K562 (cell line): ENCODE data around the gene SENP3. TPM values are rescaled to one million over a fixed set of nuclear protein-coding genes. Genes with fewer than 3 reads are reported as not detected.

ENCODE experiments used
- ATAC-seq: fragments of 200-7000 bp; cut with Tn5 transposase; 3 replicates; pipeline ENCODE4 v1.9.1; 2020; ENCODE audit warnings: moderate library complexity
- BruUV-seq: library from RNA; stranded (reverse); fragments of 400-500 nt; replicated peaks from 2 replicates; lab custom pipeline; 2021; lab: Mats Ljungman, UMichigan
- CTCF ChIA-PET: fragments of 300-600 bp; formaldehyde crosslinking; extraction: SDS; loops from one replicate; lab custom pipeline; 2021; ENCODE audit warnings: low intra/inter-chr PET ratio; lab: Yijun Ruan, JAX
- POLR2A ChIA-PET: fragments of 300-600, 350-650 bp; sonication (Branson Sonifier 250); formaldehyde crosslinking; extraction: SDS; loops from one replicate; lab custom pipeline; 2021; ENCODE audit warnings: antibody characterized with exemption, inconsistent platforms; lab: Yijun Ruan, JAX
- DNase-seq, 4 experiments: peaks; one replicate each; pipeline versions ENCODE4 v3.0.0 to v3.0.0-alpha.2; 2011 to 2018; ENCODE audit warnings: low spot score in 3 of 4, mixed read lengths in 3 of 4; ENCODE audit errors: extremely low read depth in 1 of 4
- FAIRE-seq: peaks from 2 replicates; lab custom pipeline; 2011; peaks lifted over from hg19 to GRCh38; lab: Jason Lieb, UNC
- H2AFZ ChIP-seq: 2 replicates; pipeline ENCODE4 v1.6.0; 2011; ENCODE audit warnings: low read depth, low read length, control low read depth, inconsistent platforms
- H3K27ac ChIP-seq: fragments of 200-600 bp; 3 replicates; pipeline ENCODE4 v1.8.0; 2011; ENCODE audit warnings: low read depth, mild to moderate bottlenecking, control low read depth, inconsistent platforms, low read length, moderate library complexity, mixed read lengths; ENCODE audit errors: extremely low read depth
- H3K27me3 ChIP-seq, 2 experiments: fragments of 300-600 bp in 1 of 2; 2 replicates in 1 of 2; 3 replicates in 1 of 2; pipeline versions ENCODE4 v1.6.0 to v1.8.0; 2011; ENCODE audit warnings: inconsistent platforms in 2 of 2, low read length in 2 of 2, mild to moderate bottlenecking in 1 of 2, mixed read lengths in 1 of 2, moderate library complexity in 1 of 2; ENCODE audit not compliant: control insufficient read depth in 2 of 2, insufficient read depth in 2 of 2
- H3K36me3 ChIP-seq: fragments of 300-600 bp; 3 replicates; pipeline ENCODE4 v1.8.0; 2011; ENCODE audit warnings: mild to moderate bottlenecking, low read length, inconsistent platforms; ENCODE audit not compliant: control insufficient read depth, insufficient read depth
- H3K4me1 ChIP-seq, 2 experiments: fragments of 200-600 bp in 1 of 2; replicated peaks in 1 of 2; 2 replicates in 1 of 2; 3 replicates in 1 of 2; pipeline versions ENCODE4 v1.5.1 to v1.8.0; 2011; ENCODE audit warnings: inconsistent platforms in 2 of 2, low read length in 2 of 2, mild to moderate bottlenecking in 1 of 2, mixed read lengths in 1 of 2, moderate library complexity in 1 of 2; ENCODE audit not compliant: control insufficient read depth in 2 of 2, insufficient read depth in 2 of 2
- H3K4me2 ChIP-seq: 2 replicates; pipeline ENCODE4 v1.6.1; 2011; ENCODE audit warnings: low read length, control low read depth, inconsistent platforms, mixed read lengths; ENCODE audit not compliant: insufficient read depth
- H3K4me3 ChIP-seq: fragments of 200-600 bp; sonication (generic), shearing (Covaris generic); 2 replicates; pipeline ENCODE4 v1.5.1; 2016; ENCODE audit warnings: control low read depth, inconsistent platforms
- H3K79me2 ChIP-seq: fragments of 200-600 bp; 3 replicates; pipeline ENCODE4 v1.8.0; 2011; ENCODE audit warnings: low read length, inconsistent platforms; ENCODE audit not compliant: control insufficient read depth, insufficient read depth
- H3K9ac ChIP-seq, 2 experiments: 2 replicates each; pipeline versions ENCODE4 v1.6.0 to v1.6.1; 2011; ENCODE audit warnings: low read depth in 2 of 2, low read length in 2 of 2, control low read depth in 1 of 2, inconsistent platforms in 1 of 2, mild to moderate bottlenecking in 1 of 2, mixed read lengths in 1 of 2; ENCODE audit not compliant: insufficient read depth in 1 of 2
- H3K9me1 ChIP-seq: one replicate; pipeline ENCODE4 v1.6.0; 2011; ENCODE audit warnings: inconsistent platforms, mild to moderate bottlenecking, low read length, moderate library complexity; ENCODE audit not compliant: control insufficient read depth, insufficient read depth
- H3K9me3 ChIP-seq: replicated peaks from 2 replicates; pipeline ENCODE4 v1.5.1; 2011; ENCODE audit warnings: low read depth, low read length, inconsistent platforms; ENCODE audit not compliant: control insufficient read depth, insufficient read depth
- H4K20me1 ChIP-seq: replicated peaks from 2 replicates; pipeline ENCODE4 v1.6.1; 2011; ENCODE audit warnings: low read length, inconsistent platforms, mixed read lengths; ENCODE audit not compliant: control insufficient read depth, insufficient read depth
- FOXP1 ChIP-seq: sonication (generic); formaldehyde crosslinking; IDR thresholded peaks from 2 replicates; pipeline ENCODE4 v1.8.0; 2022; ENCODE audit warnings: mild to moderate bottlenecking, missing genetic modification reagents
- KDM5B ChIP-seq: fragments of 200-600 bp; sonication (generic); IDR thresholded peaks from 2 replicates; pipeline ENCODE4 v1.6.1; 2012; ENCODE audit warnings: low read depth, mild to moderate bottlenecking, moderate library complexity, low read length, control low read depth, inconsistent platforms; ENCODE audit not compliant: insufficient replicate concordance
- LEF1 ChIP-seq: fragments of 450-650 bp; IDR thresholded peaks from 2 replicates; pipeline ENCODE4 v1.6.1; 2016; ENCODE audit warnings: mild to moderate bottlenecking
- MCM3 ChIP-seq: fragments of 450-650 bp; IDR thresholded peaks from 2 replicates; pipeline ENCODE4 v1.6.1; 2016
- MLLT1 ChIP-seq, 2 experiments: fragments of 450-650 bp; IDR thresholded peaks; 2 replicates each; pipeline ENCODE4 v1.6.1; 2016
- NR2C2 ChIP-seq, 2 experiments: fragments of 200-800 bp in 1 of 2; sonication (Bioruptor generic) in 1 of 2; sonication (generic) in 1 of 2; formaldehyde crosslinking in 1 of 2; IDR thresholded peaks; 2 replicates each; pipeline versions ENCODE4 v1.6.1 to v1.8.0; 2016 to 2022; ENCODE audit warnings: mild to moderate bottlenecking in 1 of 2, missing compliant biosample characterization in 1 of 2, missing genetic modification characterization in 1 of 2, missing genetic modification reagents in 1 of 2
- POLR2A ChIP-seq: fragments of 450-650 bp; conservative IDR thresholded peaks from 2 replicates; pipeline ENCODE4 v1.6.1; 2016
- POLR2AphosphoS5 ChIP-seq: IDR thresholded peaks from 2 replicates; pipeline ENCODE4 v1.6.1; 2011; ENCODE audit warnings: mild to moderate bottlenecking, low read depth, low read length, moderate library complexity; ENCODE audit not compliant: control insufficient read depth, insufficient read depth
- POLR2B ChIP-seq: fragments of 450-650 bp; IDR thresholded peaks from 2 replicates; pipeline ENCODE4 v1.6.1; 2018; ENCODE audit warnings: low read depth; ENCODE audit not compliant: partially characterized antibody
- POLR2G ChIP-seq: fragments of 200-400 bp; formaldehyde crosslinking; IDR thresholded peaks from 2 replicates; pipeline ENCODE4 v1.6.1; 2017; ENCODE audit warnings: low read depth, mild to moderate bottlenecking, antibody characterized with exemption, low read length, moderate library complexity
- RB1 ChIP-seq: fragments of 450-650 bp; IDR thresholded peaks from 2 replicates; pipeline ENCODE4 v1.6.1; 2017; ENCODE audit warnings: low read depth, mild to moderate bottlenecking
- RBFOX2 ChIP-seq: fragments of 200-400 bp; formaldehyde crosslinking; IDR thresholded peaks from 2 replicates; pipeline ENCODE4 v1.6.1; 2017; ENCODE audit warnings: low read depth, mild to moderate bottlenecking, low read length, moderate library complexity
- SIN3A ChIP-seq, 2 experiments: fragments of 150-350 bp in 1 of 2; IDR thresholded peaks; 2 replicates each; pipeline ENCODE4 v1.6.1; 2011 to 2016; ENCODE audit warnings: borderline replicate concordance in 2 of 2, low read depth in 2 of 2, low read length in 2 of 2, mild to moderate bottlenecking in 2 of 2, moderate library complexity in 2 of 2; ENCODE audit not compliant: control insufficient read depth in 1 of 2
- SUPT5H ChIP-seq: fragments of 450-650 bp; IDR thresholded peaks from 2 replicates; pipeline ENCODE4 v1.6.1; 2016
- TCF7 ChIP-seq: sonication (generic); IDR thresholded peaks from 2 replicates; pipeline ENCODE4 v1.6.1; 2016; ENCODE audit warnings: antibody characterized with exemption, borderline replicate concordance
- XRCC4 ChIP-seq: IDR thresholded peaks from one replicate; pipeline ENCODE4 v1.6.1; 2011; ENCODE audit not compliant: insufficient read depth, insufficient read length; ENCODE audit errors: extremely low read depth
- ZNF707 ChIP-seq: fragments of 250-450 bp; sonication (Bioruptor Pico); conservative IDR thresholded peaks from 2 replicates; pipeline ENCODE4 v1.8.0; 2022; ENCODE audit warnings: inconsistent platforms, mild to moderate bottlenecking, moderate library complexity
- WGBS: fragments of 100-300 bp; shearing (Covaris generic); methylation state at CpG from one replicate; pipeline ENCODE4 v1.1.6; 2016; ENCODE audit warnings: low coverage, mixed read lengths; ENCODE audit not compliant: insufficient coverage; ENCODE audit errors: missing lambda C conversion rate; 5-methylcytosine and 5-hydroxymethylcytosine counted together
- in situ Hi-C: fragments of 300-500 bp; cut with MboI; formaldehyde crosslinking; loops from 4 replicates; pipeline ENCODE4 v1.15.0; 2018; ENCODE audit warnings: inconsistent platforms, mixed read lengths
- intact Hi-C: fragments of 100-400 bp; cut with micrococcal nuclease; formaldehyde crosslinking; loops from 2 replicates; pipeline ENCODE4 v1.14.2; 2022
- polyA plus RNA-seq, 8 experiments: library from polyadenylated mRNA; depleted of rRNA in 4 of 8; stranded (reverse) in 5 of 8; unstranded in 3 of 8; fragments of >200 nt; fragmentation: Nextera tagmentation in 2 of 8; fragmentation: Illumina TruSeq in 1 of 8; extraction: Ambion mirVana in 2 of 8; extraction: Trizol in 1 of 8; gene quantifications; 2 replicates each; pipeline versions ENCODE4 v1.2.1 to v1.2.3, GENCODE V29; 2011 to 2014; ENCODE audit warnings: inconsistent platforms in 1 of 8, missing spikeins in 1 of 8
- total RNA-seq, 7 experiments: library from RNA; depleted of rRNA in 6 of 7; stranded (reverse); fragments of >200 nt in 6 of 7; fragmentation: Illumina TruSeq in 2 of 7; extraction: Trizol in 2 of 7; gene quantifications; 2 replicates each; pipeline versions ENCODE4 v1.2.1 to v1.2.3, GENCODE V29; 2011 to 2021; ENCODE audit warnings: low replicate concordance in 1 of 7

The SENP3 gene
- total and polyA plus RNA-seq, 9 of the 15 experiments (the other 6 are each of a cell fraction or from before 2014, with no cell fraction given): 0.63 to 102 (median 78.8) TPM

GRCh38 chr17:7576432-7576937 is 14.8 kb downstream of the SENP3 start:
- CTCF ChIA-PET: interaction anchor here (0.7 kb wide), 1 partner anchor 220 kb away, joined by 3 read pairs; no protein-coding TSS in a partner anchor

More at GRCh38 chr17:7576432-7576937, 14.8 kb downstream of the SENP3 start:
- BruUV-seq: no TSS peak
- Histone ChIP-seq H3K4me3 (no peak overlapping the region), H3K27ac (no peak overlapping the region; the same call in 1 of the 3 replicates), H3K4me2 (no peak overlapping the region), H3K79me2 (peaks cover 80% of the 10 kb centered on the region), H2AFZ (no peak overlapping the region), H4K20me1 (peaks cover 43% of the 10 kb centered on the region), H3K9me3 (no peaks in the 10 kb centered on the region), H3K27me3 (no peaks in the 10 kb centered on the region), H3K9ac (no peak overlapping the region; a peak in 1 of 4 replicates), H3K4me1 (peaks cover 34 to 42% of the 10 kb centered on the region in 2 experiments), H3K36me3 (peaks cover 63% of the 10 kb centered on the region), H3K9me1 (peaks cover 9% of the 10 kb centered on the region)
- FAIRE-seq (no peak), ATAC-seq (no peak)
- POLR2A ChIA-PET: interaction anchor here (0.6 to 1.0 kb wide), 3 partner anchors 108 to 214 kb away, joined by 3 to 5 read pairs (median 3); no protein-coding TSS in a partner anchor
- in situ Hi-C loops: no loop called here
- peak; percentile 37; the same call in 1 of the 2 replicates for TF ChIP-seq POLR2G
- TF ChIP-seq POLR2AphosphoS5: peak; percentile 31; the same call in 1 of the 2 replicates
- TF ChIP-seq KDM5B: peak; percentile 28
- no peak for TF ChIP-seq LEF1
- TF ChIP-seq MLLT1 (IDR thresholded peaks at IDR 0.05): no peak
- TF ChIP-seq MCM3: no peak
- TF ChIP-seq SIN3A (IDR thresholded peaks at IDR 0.05; ENCODE audit: borderline replicate concordance in 2 of 2, control insufficient read depth in 1 of 2, low read depth in 2 of 2, low read length in 2 of 2): 0 out of 4 replicates have a peak, but pooled peaks of 1 of the 2 experiments have one; percentile 19
- no peak for TF ChIP-seq TCF7
- no peak for TF ChIP-seq FOXP1 (CRISPR knock-in tag)
- peak; percentile 10 for TF ChIP-seq POLR2B
- TF ChIP-seq ZNF707 (CRISPR knock-in tag): no peak
- TF ChIP-seq RB1: no peak
- TF ChIP-seq POLR2A: peak; percentile 26
- no peak for TF ChIP-seq XRCC4
- peak; percentile 59; the same call in 1 of the 2 replicates for TF ChIP-seq RBFOX2
- TF ChIP-seq SUPT5H: 0 out of 2 replicates have a peak, but pooled peaks have one; percentile 14
- no peak for TF ChIP-seq NR2C2 (CRISPR knock-in tag; IDR thresholded peaks at IDR 0.05)
- TF ChIP-seq NR2C2 (tag; IDR thresholded peaks at IDR 0.05): no peak
- TF ChIP-seq, all 486 proteins: peak for 8
- 87% methylated on average over 14 of the region's 14 CpGs for WGBS
- intact Hi-C loops: no loop called here
- DNase-seq: no peak
